Posterior vena cava (tissue), 2 donors: ENCODE data around the gene ATP2A2. TPM values are rescaled to one million over a fixed set of nuclear protein-coding genes. Genes with fewer than 3 reads are reported as not detected.

Source experiments
- DNase-seq: peaks from one replicate; pipeline ENCODE4 v3.0.0-alpha.2; 2020; ENCODE audit warnings: low spot score
- intact Hi-C, 2 donors: fragments of 100-400 bp; cut with DNase I; formaldehyde crosslinking; loops; one replicate each; pipeline versions ENCODE4 v1.14.1 to v1.14.2; 2022 to 2023
- long read RNA-seq, 2 donors: library from polyadenylated mRNA; unstranded; transcript quantifications; one replicate each; pipeline ENCODE4 v2.0.0, GENCODE V29; 2020 to 2021
- total RNA-seq, 2 donors: library from RNA; stranded (reverse); fragmentation: NEBNext Ultra II Directional; extraction: Animal tissue kit (Norgen Biotek cat#: 25700); gene quantifications; one replicate each; pipeline ENCODE4 v1.2.1, GENCODE V29; 2021
- donor health status: DM: yes; HTN: yes; CAD: no.
- donor health status: DM: yes; HTN: yes; CAD: no.

Gene ATP2A2
- 100 to 1,000 TPM; 222 to 263 TPM for total RNA-seq
- long read RNA-seq, donor 1, partial matches to known transcripts = 10 of 39 reads
- long read RNA-seq, donor 1, other reads (novel, unspliced or antisense) = 29 of 39 reads
- long read RNA-seq, donor 2, full-length matches to known transcripts = 1 of 49 reads
- long read RNA-seq, donor 2, partial matches to known transcripts = 14 of 49 reads
- long read RNA-seq, donor 2, other reads (novel, unspliced or antisense) = 34 of 49 reads

GRCh38 chr12:110280779-110281548 lies at the start of gene ATP2A2:
ATP2A2 (plus strand) TSS chr12:110281247; CDS start chr12:110281790, 543 bp downstream.
- intact Hi-C loops = loop anchor here in 1 of 2 donors (10.0 kb wide), 1 partner anchor 176 kb away; no protein-coding TSS in a partner anchor
- DNase-seq = peak; percentile 97

GRCh38 chr12:110233212-110233903 lies 47.7 kb upstream of the ATP2A2 start:
- intact Hi-C loops = no loop called here
- no peak for DNase-seq

GRCh38 chr12:110234331-110234751 lies 46.7 kb upstream of the ATP2A2 start:
- intact Hi-C loops = no loop called here
- no peak for DNase-seq

- intact Hi-C loops = no loop called here
- DNase-seq = no peak
These were observed 46.3 kb upstream of the ATP2A2 start for GRCh38 chr12:110234755-110235154.

GRCh38 chr12:110235383-110235782 lies 45.7 kb upstream of the ATP2A2 start:
- no peak for DNase-seq
- intact Hi-C loops = no loop called here

- intact Hi-C loops = no loop called here
- no peak for DNase-seq
These were observed 37.8 kb upstream of the ATP2A2 start for GRCh38 chr12:110243227-110243626.

GRCh38 chr12:110244372-110244771 lies 36.7 kb upstream of the ATP2A2 start:
- intact Hi-C loops = no loop called here

GRCh38 chr12:110244829-110245228 lies 36.2 kb upstream of the ATP2A2 start:
- intact Hi-C loops = no loop called here
- no peak for DNase-seq

More at GRCh38 chr12:110244372-110244771, 36.7 kb upstream of the ATP2A2 start:
- no peak for DNase-seq

- no peak for DNase-seq
- intact Hi-C loops = no loop called here
These were observed 35.7 kb upstream of the ATP2A2 start for GRCh38 chr12:110245369-110245772.

- intact Hi-C loops = no loop called here
- no peak for DNase-seq
These were observed 34.3 kb upstream of the ATP2A2 start for GRCh38 chr12:110246636-110247339.

GRCh38 chr12:110247340-110248095 lies 33.5 kb upstream of the ATP2A2 start:
- intact Hi-C loops = no loop called here
- no peak for DNase-seq

- DNase-seq = no peak
- intact Hi-C loops = no loop called here
These were observed 33.0 kb upstream of the ATP2A2 start for GRCh38 chr12:110248096-110248447.

- intact Hi-C loops = no loop called here
- DNase-seq = no peak
These were observed 31.9 kb upstream of the ATP2A2 start for GRCh38 chr12:110249105-110249504.

GRCh38 chr12:110249716-110250225 lies 31.3 kb upstream of the ATP2A2 start:
- peak; percentile 65 for DNase-seq
- intact Hi-C loops = no loop called here

- intact Hi-C loops = no loop called here
- no peak for DNase-seq
These were observed 29.7 kb upstream of the ATP2A2 start for GRCh38 chr12:110251381-110251780.

- peak; percentile 61 for DNase-seq
- intact Hi-C loops = no loop called here
These were observed 28.3 kb upstream of the ATP2A2 start for GRCh38 chr12:110252716-110253115.

GRCh38 chr12:110253176-110253575 lies 27.9 kb upstream of the ATP2A2 start:
- peak; percentile 87 for DNase-seq
- intact Hi-C loops = no loop called here

- intact Hi-C loops = no loop called here
- no peak for DNase-seq
These were observed 26.0 kb upstream of the ATP2A2 start for GRCh38 chr12:110254971-110255540.
